Body of pancreas (tissue), 4 donors: ENCODE results near the gene STARD9.

Source experiments
- POLR2A ChIP-seq, 3 donors: fragments of 450-650 bp; IDR thresholded peaks; one replicate each; pipeline ENCODE4 v1.6.1; 2016; ENCODE audit warnings: antibody characterized with exemption in 3 of 3, mild to moderate bottlenecking in 2 of 3
- TF ChIP-seq, protein P1 (sequence below), 7 experiments: fragments of 450-650 bp in 4 of 7; fragments of 200-600 bp in 3 of 7; sonication (generic) in 3 of 7; IDR thresholded peaks; one replicate each; pipeline ENCODE4 v1.5.1; 2016 to 2019; ENCODE audit warnings: antibody characterized with exemption in 7 of 7

DNA sequence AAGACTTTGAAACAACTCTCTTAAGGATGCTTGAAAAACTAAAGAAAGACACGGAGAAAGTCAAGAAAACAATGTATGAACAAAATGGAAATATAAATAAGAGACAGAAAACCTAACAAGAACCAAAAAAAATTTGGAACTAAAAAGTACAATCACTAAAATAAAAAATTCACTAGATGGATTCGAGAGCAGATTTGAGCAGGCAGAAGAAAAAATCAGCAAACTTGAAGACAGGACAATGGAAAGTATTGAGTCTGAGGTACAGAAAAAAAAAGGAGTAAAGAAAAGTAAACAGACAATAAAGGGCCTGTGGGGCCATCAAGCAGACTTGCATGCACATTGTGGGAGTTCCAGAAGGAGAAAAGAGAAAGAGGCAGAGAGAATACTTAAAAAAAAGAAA lies 174.9 kb downstream of the STARD9 start:
- TF ChIP-seq, protein P1, sequence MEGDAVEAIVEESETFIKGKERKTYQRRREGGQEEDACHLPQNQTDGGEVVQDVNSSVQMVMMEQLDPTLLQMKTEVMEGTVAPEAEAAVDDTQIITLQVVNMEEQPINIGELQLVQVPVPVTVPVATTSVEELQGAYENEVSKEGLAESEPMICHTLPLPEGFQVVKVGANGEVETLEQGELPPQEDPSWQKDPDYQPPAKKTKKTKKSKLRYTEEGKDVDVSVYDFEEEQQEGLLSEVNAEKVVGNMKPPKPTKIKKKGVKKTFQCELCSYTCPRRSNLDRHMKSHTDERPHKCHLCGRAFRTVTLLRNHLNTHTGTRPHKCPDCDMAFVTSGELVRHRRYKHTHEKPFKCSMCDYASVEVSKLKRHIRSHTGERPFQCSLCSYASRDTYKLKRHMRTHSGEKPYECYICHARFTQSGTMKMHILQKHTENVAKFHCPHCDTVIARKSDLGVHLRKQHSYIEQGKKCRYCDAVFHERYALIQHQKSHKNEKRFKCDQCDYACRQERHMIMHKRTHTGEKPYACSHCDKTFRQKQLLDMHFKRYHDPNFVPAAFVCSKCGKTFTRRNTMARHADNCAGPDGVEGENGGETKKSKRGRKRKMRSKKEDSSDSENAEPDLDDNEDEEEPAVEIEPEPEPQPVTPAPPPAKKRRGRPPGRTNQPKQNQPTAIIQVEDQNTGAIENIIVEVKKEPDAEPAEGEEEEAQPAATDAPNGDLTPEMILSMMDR (IDR thresholded peaks at IDR 0.05), result no peak
- TF ChIP-seq POLR2A (IDR thresholded peaks at IDR 0.05), result no peak
